ENCODE data around the gene SNX8.
"Not testable (repeated sequence)": the region's sequence is repeated elsewhere in the genome, so short reads cannot be mapped to it uniquely, and the experiment has no call there.

The SNX8 gene

GRCh38 chr7:2312267-2312929, 1.8 kb downstream of the SNX8 start:
- TF ChIP-seq ZNF274 (IDR thresholded peaks at IDR 0.05; ENCODE audit: low read depth, low read length), result no peak
- peak overlapping the region; percentile 93; the same call in 1 of the 2 replicates for H3K4me3 ChIP-seq (ENCODE audit: low read length)

GRCh38 chr7:2309889-2310331, 4.3 kb downstream of the SNX8 start:
- TF ChIP-seq ZNF274 (IDR thresholded peaks at IDR 0.05; ENCODE audit: low read depth, low read length), result no peak

GRCh38 chr7:2307690-2308107, 6.5 kb downstream of the SNX8 start:
- TF ChIP-seq ZNF274 (IDR thresholded peaks at IDR 0.05; ENCODE audit: low read depth, low read length), result no peak

More at GRCh38 chr7:2309889-2310331, 4.3 kb downstream of the SNX8 start:
- H3K4me3 ChIP-seq (ENCODE audit: low read length), result no peak overlapping the region; the same call in 1 of the 2 replicates

DNA sequence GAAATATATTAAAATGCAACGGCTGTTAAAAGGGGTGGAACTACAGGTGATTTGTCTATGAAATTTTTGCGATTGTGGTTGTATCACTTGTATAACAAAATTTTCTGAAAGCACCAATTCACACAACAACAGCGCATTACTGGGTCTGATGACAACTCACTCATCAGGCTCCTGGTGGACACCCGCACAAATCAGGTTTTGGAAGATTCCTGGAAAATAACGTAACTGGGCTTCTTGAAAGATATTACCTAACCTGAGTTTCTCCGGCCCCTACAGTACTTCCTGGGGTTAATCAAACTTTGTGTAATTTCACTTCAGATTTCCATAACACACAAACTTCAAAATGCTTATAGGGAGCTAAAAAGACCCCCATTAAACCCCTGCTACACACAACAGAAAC, 7.6 kb downstream of the SNX8 start:
- no peak for TF ChIP-seq ZNF274 (IDR thresholded peaks at IDR 0.05; ENCODE audit: low read depth, low read length)
- H3K4me3 ChIP-seq (ENCODE audit: low read length), result peak overlapping the region; percentile 36; the same call in 1 of the 2 replicates

More at GRCh38 chr7:2307690-2308107, 6.5 kb downstream of the SNX8 start:
- peak overlapping the region; percentile 12; the same call in 1 of the 2 replicates for H3K4me3 ChIP-seq (ENCODE audit: low read length)

GRCh38 chr7:2305258-2305657, 9.0 kb downstream of the SNX8 start:
- H3K4me3 ChIP-seq (ENCODE audit: low read length), result not testable (repeated sequence)

GRCh38 chr7:2303520-2303919, 10.7 kb downstream of the SNX8 start:
- not testable (repeated sequence) for H3K4me3 ChIP-seq (ENCODE audit: low read length)

- H3K4me3 ChIP-seq (ENCODE audit: low read length), result not testable (repeated sequence)
Observed at GRCh38 chr7:2302743-2303397, 11.4 kb downstream of the SNX8 start.

DNA sequence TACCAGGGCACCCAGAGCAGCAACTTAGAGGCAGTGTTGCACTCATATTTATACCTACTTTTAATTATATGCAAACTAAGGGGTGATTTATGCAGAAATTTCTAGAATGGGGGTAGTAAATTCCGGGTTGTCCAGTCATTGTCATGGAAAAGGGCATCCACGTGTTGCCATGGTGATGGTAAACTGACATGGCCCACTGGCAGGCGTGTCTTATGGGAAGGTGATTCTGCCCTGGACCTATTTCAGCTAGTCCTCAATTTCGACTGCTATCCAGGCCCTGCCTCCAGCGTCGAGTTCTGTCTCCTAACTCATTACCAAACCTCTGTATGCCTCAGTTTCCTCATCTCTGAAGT, 12.8 kb downstream of the SNX8 start:
- no peak overlapping the region for H3K4me3 ChIP-seq (ENCODE audit: low read length)
- TF ChIP-seq ZNF274 (IDR thresholded peaks at IDR 0.05; ENCODE audit: low read depth, low read length), result no peak

GRCh38 chr7:2299870-2300512, 14.2 kb downstream of the SNX8 start:
- no peak for TF ChIP-seq ZNF274 (IDR thresholded peaks at IDR 0.05; ENCODE audit: low read depth, low read length)
- peak overlapping the region; percentile 74; the same call in 1 of the 2 replicates for H3K4me3 ChIP-seq (ENCODE audit: low read length)

- TF ChIP-seq ZNF274 (IDR thresholded peaks at IDR 0.05; ENCODE audit: low read depth, low read length), result no peak
- peak overlapping the region; percentile 74; the same call in 1 of the 2 replicates for H3K4me3 ChIP-seq (ENCODE audit: low read length)
Observed at GRCh38 chr7:2299131-2299829, 15.0 kb downstream of the SNX8 start.

GRCh38 chr7:2296832-2297231, 17.4 kb downstream of the SNX8 start:
- no peak overlapping the region; the same call in 1 of the 2 replicates for H3K4me3 ChIP-seq (ENCODE audit: low read length)
- no peak for TF ChIP-seq ZNF274 (IDR thresholded peaks at IDR 0.05; ENCODE audit: low read depth, low read length)

GRCh38 chr7:2295936-2296620, 18.2 kb downstream of the SNX8 start:
- TF ChIP-seq ZNF274 (IDR thresholded peaks at IDR 0.05; ENCODE audit: low read depth, low read length), result no peak
- H3K4me3 ChIP-seq (ENCODE audit: low read length), result no peak overlapping the region; the same call in 1 of the 2 replicates

DNA sequence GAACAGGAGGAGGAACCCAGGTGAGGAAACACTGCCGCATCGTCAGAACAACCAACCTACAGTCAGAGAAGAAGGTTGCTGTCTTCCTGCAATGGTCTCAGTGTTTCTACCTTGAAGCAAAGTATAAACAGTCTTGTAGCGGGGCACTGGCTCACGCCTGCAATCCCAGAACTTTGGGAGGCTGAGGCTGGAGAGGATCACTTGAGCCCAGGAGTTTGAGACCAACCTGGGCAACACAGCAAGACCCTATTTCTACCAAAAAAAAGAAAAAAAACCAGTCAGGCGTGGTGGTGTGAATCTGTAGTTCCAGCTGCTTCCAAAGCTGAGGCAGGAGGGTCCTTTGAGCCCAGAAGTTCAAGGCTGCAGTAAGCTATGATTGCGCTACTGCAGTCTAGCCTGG, 23.4 kb downstream of the SNX8 start:
- no peak overlapping the region for H3K4me3 ChIP-seq (ENCODE audit: low read length)
- TF ChIP-seq ZNF274 (IDR thresholded peaks at IDR 0.05; ENCODE audit: low read depth, low read length), result no peak

DNA sequence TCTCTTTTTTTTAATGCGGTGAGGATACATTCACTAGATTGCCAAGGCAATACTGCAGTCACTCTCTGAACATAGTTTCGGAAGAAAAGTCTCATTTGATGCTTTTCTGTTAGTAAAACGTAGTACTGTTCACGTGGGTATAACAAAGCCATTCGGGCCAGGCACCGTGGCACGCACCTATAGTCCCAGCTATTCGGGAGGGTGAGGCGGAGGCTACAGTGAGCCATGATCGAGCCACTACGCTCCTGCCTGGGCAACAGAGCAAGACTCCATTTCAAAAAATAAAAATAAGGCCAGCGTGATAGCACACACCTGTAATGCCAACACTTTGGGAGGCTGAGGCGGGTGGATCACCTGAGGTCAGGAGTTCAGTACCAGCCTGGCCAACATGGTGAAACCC, 24.6 kb downstream of the SNX8 start:
- no peak for TF ChIP-seq ZNF274 (IDR thresholded peaks at IDR 0.05; ENCODE audit: low read depth, low read length)
- no peak overlapping the region for H3K4me3 ChIP-seq (ENCODE audit: low read length)
